Suprapubic skin (tissue), 4 donors: ENCODE measurements around the gene TNFRSF1A. TPM values are rescaled to one million over a fixed set of nuclear protein-coding genes. Genes with fewer than 3 reads are reported as not detected.
A peak's percentile ranks its signal among the peaks of the same experiment; 100 is the strongest.

Source experiments
- DNase-seq, 2 donors: peaks; one replicate each; pipeline ENCODE4 v3.0.0-alpha.2; 2019; ENCODE audit warnings: low spot score in 2 of 2
- H3K27ac ChIP-seq: fragments of 200-600 bp; sonication (generic); one replicate; pipeline ENCODE4 v1.5.1; 2019
- H3K27me3 ChIP-seq: fragments of 200-600 bp; sonication (generic); one replicate; pipeline ENCODE4 v1.5.1; 2019
- H3K36me3 ChIP-seq: fragments of 200-600 bp; sonication (generic); one replicate; pipeline ENCODE4 v1.5.1; 2019
- H3K4me1 ChIP-seq: fragments of 200-600 bp; sonication (generic); one replicate; pipeline ENCODE4 v1.5.1; 2019
- H3K4me3 ChIP-seq: fragments of 200-600 bp; sonication (generic); one replicate; pipeline ENCODE4 v1.5.1; 2019; ENCODE audit warnings: mild to moderate bottlenecking
- H3K9me3 ChIP-seq: fragments of 200-600 bp; sonication (generic); one replicate; pipeline ENCODE4 v1.5.1; 2019
- CTCF ChIP-seq, 2 donors: fragments of 200-600 bp in 1 of 2; fragments of 450-650 bp in 1 of 2; sonication (generic) in 1 of 2; IDR thresholded peaks; one replicate each; pipeline ENCODE4 v1.5.1; 2016 to 2019; ENCODE audit warnings: antibody characterized with exemption in 2 of 2, mild to moderate bottlenecking in 1 of 2, moderate library complexity in 1 of 2
- EP300 ChIP-seq: sonication (generic); formaldehyde crosslinking; IDR thresholded peaks from one replicate; pipeline ENCODE4 v1.6.1; 2017; ENCODE audit warnings: antibody characterized with exemption
- POLR2A ChIP-seq, 2 donors: fragments of 450-650 bp; IDR thresholded peaks; one replicate each; pipeline ENCODE4 v1.6.1; 2017; ENCODE audit warnings: antibody characterized with exemption in 2 of 2, mild to moderate bottlenecking in 2 of 2, moderate library complexity in 2 of 2
- POLR2AphosphoS5 ChIP-seq, 3 donors: sonication (generic); formaldehyde crosslinking; IDR thresholded peaks; one replicate each; pipeline ENCODE4 v1.6.1; 2017; ENCODE audit warnings: antibody characterized with exemption in 3 of 3
- WGBS: methylation state at CpG from one replicate; pipeline ENCODE4 v1.1.5; 2018; 5-methylcytosine and 5-hydroxymethylcytosine counted together
- total RNA-seq, 4 donors: library from RNA; depleted of rRNA; stranded (reverse); fragments of >200 nt; gene quantifications; one replicate each; pipeline ENCODE4 v1.1.0, GENCODE V29; 2016

Gene TNFRSF1A
- total RNA-seq, 4 donors from 2014 or later, result 276 to 352 (median 281) TPM

DNA sequence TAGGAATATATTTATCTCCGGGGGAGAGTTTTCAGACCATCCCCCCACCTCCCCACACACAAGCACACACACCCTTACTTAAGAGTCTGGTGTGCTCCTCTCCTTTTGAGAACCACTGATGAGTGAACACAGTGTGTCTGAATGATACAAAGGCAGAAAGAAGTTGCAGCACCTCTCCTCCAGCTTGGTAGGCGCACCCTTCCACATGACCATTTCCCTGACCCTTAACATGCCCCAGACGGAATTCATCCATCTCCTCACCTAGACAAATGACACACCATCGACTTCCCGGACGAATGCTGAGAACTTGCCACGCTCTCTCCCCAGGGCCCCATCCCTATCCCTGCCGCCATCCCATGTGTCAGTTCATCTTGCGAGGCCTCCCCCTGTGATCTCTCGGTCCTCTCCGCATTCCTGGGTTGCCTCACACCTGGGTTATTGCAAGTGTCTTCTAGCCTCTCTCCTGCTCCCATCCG, 3.9 kb downstream of the TNFRSF1A start:
- H3K36me3 ChIP-seq, result peaks cover 14% of the 10 kb centered on the region
- H3K9me3 ChIP-seq, result no peaks in the 10 kb centered on the region
- H3K27me3 ChIP-seq, result no peaks in the 10 kb centered on the region
- no peak for DNase-seq
- peaks cover 84% of the 10 kb centered on the region for H3K4me1 ChIP-seq
- H3K4me3 ChIP-seq, result peak overlapping the region; percentile 92
- TF ChIP-seq CTCF (IDR thresholded peaks at IDR 0.05), result no peak
- no peak for TF ChIP-seq POLR2AphosphoS5 (IDR thresholded peaks at IDR 0.05)
- no peak for TF ChIP-seq EP300
- H3K27ac ChIP-seq, result peak overlapping the region; percentile 99
- WGBS, result 22% methylated on average over 12 of the region's 12 CpGs

- TF ChIP-seq POLR2A (IDR thresholded peaks at IDR 0.05) (no peak), CTCF (IDR thresholded peaks at IDR 0.05) (no peak), POLR2AphosphoS5 (IDR thresholded peaks at IDR 0.05) (no peak), EP300 (no peak)
- Histone ChIP-seq H3K36me3 (peaks cover 23% of the 10 kb centered on the region), H3K27ac (peak overlapping the region; percentile 99), H3K9me3 (no peaks in the 10 kb centered on the region), H3K4me1 (peaks cover 80% of the 10 kb centered on the region), H3K4me3 (peak overlapping the region; percentile 92), H3K27me3 (no peaks in the 10 kb centered on the region)
- no peak for DNase-seq
- 27% methylated on average over 9 of the region's 15 CpGs for WGBS
Measured at GRCh38 chr12:6336889-6337853, 4.7 kb downstream of the TNFRSF1A start.

DNA sequence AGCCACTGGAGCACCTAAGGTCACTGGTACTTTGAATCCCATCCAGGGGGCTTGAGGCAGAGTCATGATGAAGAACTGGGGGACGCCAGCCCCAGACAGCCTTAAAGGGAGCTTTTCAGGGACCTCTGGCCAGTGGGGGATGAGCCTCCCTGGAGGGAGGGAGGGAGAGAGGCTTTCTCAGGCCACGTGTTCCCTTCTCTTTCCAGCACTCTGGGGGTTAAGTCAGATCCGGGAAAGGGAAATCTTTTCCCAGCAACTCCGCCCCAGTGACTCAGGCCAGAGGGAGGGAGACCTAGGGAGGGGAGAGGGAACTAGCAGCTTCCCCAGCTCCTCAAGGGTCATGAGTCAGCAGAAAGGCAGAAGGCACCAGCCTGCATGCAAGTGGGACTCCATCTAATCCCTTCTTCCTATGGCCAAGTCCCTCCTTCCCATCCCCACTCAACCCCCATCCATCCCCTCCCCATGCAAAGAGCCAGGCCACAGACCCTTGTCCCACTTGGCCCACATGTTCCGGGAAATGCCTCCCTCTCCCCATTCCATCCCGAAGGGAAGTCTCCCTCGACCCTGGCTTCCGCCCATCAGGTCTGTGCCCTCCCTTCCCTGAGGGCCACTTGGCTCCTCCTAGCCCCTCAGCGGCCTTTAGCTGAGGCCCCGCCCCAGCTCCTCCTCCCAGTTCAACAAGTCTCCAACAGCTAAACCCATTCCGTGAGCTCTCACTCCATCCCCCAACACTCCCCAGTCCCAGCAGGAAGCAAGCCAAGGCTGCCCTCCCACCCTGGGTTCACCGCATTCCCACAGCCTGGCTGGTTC, 5.6 kb downstream of the TNFRSF1A start:
- peak; percentile 95 to 96 for DNase-seq
- H3K9me3 ChIP-seq, result no peaks in the 10 kb centered on the region
- TF ChIP-seq POLR2AphosphoS5 (IDR thresholded peaks at IDR 0.05), result peak; percentile 50 to 88 (median 81)
- no peak for TF ChIP-seq POLR2A (IDR thresholded peaks at IDR 0.05)
- peak; percentile 52 for TF ChIP-seq EP300
- no peak for TF ChIP-seq CTCF (IDR thresholded peaks at IDR 0.05)
- H3K4me3 ChIP-seq, result peak overlapping the region; percentile 92
- H3K36me3 ChIP-seq, result peaks cover 29% of the 10 kb centered on the region
- H3K27ac ChIP-seq, result peak overlapping the region; percentile 99
- WGBS, result 2% methylated on average over 12 of the region's 12 CpGs
- H3K27me3 ChIP-seq, result no peaks in the 10 kb centered on the region
- H3K4me1 ChIP-seq, result peaks cover 80% of the 10 kb centered on the region

GRCh38 chr12:6335451-6336078, 6.3 kb downstream of the TNFRSF1A start:
- Histone ChIP-seq H3K9me3 (no peaks in the 10 kb centered on the region), H3K4me3 (peak overlapping the region; percentile 92), H3K36me3 (peaks cover 36% of the 10 kb centered on the region), H3K4me1 (peaks cover 81% of the 10 kb centered on the region), H3K27ac (peak overlapping the region; percentile 99), H3K27me3 (no peaks in the 10 kb centered on the region)
- DNase-seq, result peak in 1 of 2 donors; percentile 90
- peak in 1 of 2 donors; percentile 51 for TF ChIP-seq CTCF (IDR thresholded peaks at IDR 0.05)
- peak in 1 of 2 donors; percentile 14 for TF ChIP-seq POLR2A (IDR thresholded peaks at IDR 0.05)
- TF ChIP-seq EP300, result no peak
- peak in 2 of 3 donors; percentile 13 to 34 for TF ChIP-seq POLR2AphosphoS5 (IDR thresholded peaks at IDR 0.05)
- 2% methylated on average over 11 of the region's 11 CpGs for WGBS
